A673 (cell line): ENCODE results near the gene SDCCAG8. TPM values are rescaled to one million over a fixed set of nuclear protein-coding genes. Genes with fewer than 3 reads are reported as not detected.

Experiments
- BruUV-seq: library from RNA; stranded (reverse); fragments of 400-500 nt; replicated peaks from 2 replicates; lab custom pipeline; 2021; lab: Mats Ljungman, UMichigan
- CTCF ChIA-PET: fragments of 300-600 bp; sonication (Branson Sonifier 250); formaldehyde crosslinking; loops from one replicate; lab custom pipeline; 2022; ENCODE audit warnings: antibody characterized with exemption; lab: Charles Lee
- POLR2A ChIA-PET: fragments of 300-600 bp; sonication (Branson Sonifier 250); formaldehyde crosslinking; loops from one replicate; lab custom pipeline; 2022; ENCODE audit warnings: antibody characterized with exemption; ENCODE audit not compliant: low non-redundant PET; lab: Charles Lee
- DNase-seq: peaks from one replicate; pipeline ENCODE4 v3.0.0-alpha.2; 2015; ENCODE audit warnings: low spot score
- H3K27ac ChIP-seq: fragments of 200-600 bp; sonication (generic); 2 replicates; pipeline ENCODE4 v1.5.1; 2016; ENCODE audit warnings: mixed run types, low read depth, mild to moderate bottlenecking, mixed read lengths, antibody characterized with exemption, low read length; ENCODE audit not compliant: poor library complexity, severe bottlenecking
- H3K27me3 ChIP-seq: fragments of 200-600 bp; sonication (generic); replicated peaks from 2 replicates; pipeline ENCODE4 v1.6.1; 2017; ENCODE audit warnings: mixed run types, low read depth, mild to moderate bottlenecking, mixed read lengths, antibody characterized with exemption, low read length; ENCODE audit not compliant: insufficient read depth, poor library complexity
- H3K36me3 ChIP-seq: fragments of 200-600 bp; sonication (generic); 2 replicates; pipeline ENCODE4 v1.6.1; 2016; ENCODE audit warnings: mixed run types, mild to moderate bottlenecking, mixed read lengths, antibody characterized with exemption, low read length; ENCODE audit not compliant: insufficient read depth, poor library complexity, severe bottlenecking
- H3K4me1 ChIP-seq: fragments of 200-600 bp; sonication (generic); 2 replicates; pipeline ENCODE4 v1.6.1; 2017; ENCODE audit warnings: mixed run types, mild to moderate bottlenecking, mixed read lengths, antibody characterized with exemption, low read length; ENCODE audit not compliant: insufficient read depth, poor library complexity, severe bottlenecking
- H3K4me3 ChIP-seq: fragments of 200-600 bp; sonication (generic); 2 replicates; pipeline ENCODE4 v1.5.1; 2016; ENCODE audit warnings: low read depth, mixed run types, mild to moderate bottlenecking, mixed read lengths, low read length; ENCODE audit not compliant: poor library complexity, severe bottlenecking
- H3K9me3 ChIP-seq: fragments of 200-600 bp; sonication (generic); 2 replicates; pipeline ENCODE4 v1.6.1; 2016; ENCODE audit warnings: mixed run types, low read depth, mild to moderate bottlenecking, mixed read lengths, antibody characterized with exemption, low read length; ENCODE audit not compliant: poor library complexity, severe bottlenecking
- CTCF ChIP-seq: fragments of 300-800, 200-600 bp; sonication (generic); conservative IDR thresholded peaks from 2 replicates; pipeline ENCODE4 v1.5.1; 2017; ENCODE audit warnings: low read depth, mild to moderate bottlenecking, antibody characterized with exemption, low read length, moderate library complexity, mixed read lengths
- EZH2 ChIP-seq: fragments of 200-600 bp; sonication (generic); IDR thresholded peaks from 2 replicates; pipeline ENCODE4 v1.6.1; 2017; ENCODE audit warnings: borderline replicate concordance, low read depth, mild to moderate bottlenecking, mixed read lengths, antibody characterized with exemption, low read length; ENCODE audit not compliant: poor library complexity, severe bottlenecking
- intact Hi-C: fragments of 100-400 bp; cut with micrococcal nuclease; formaldehyde crosslinking; loops from one replicate; pipeline ENCODE4 v1.10.0; 2022; ENCODE audit not compliant: unreplicated experiment
- total RNA-seq: library from RNA; stranded (reverse); gene quantifications from 2 replicates; pipeline ENCODE4 v1.2.3, GENCODE V29; 2021

The SDCCAG8 gene
- total RNA-seq, 1 experiment from 2014 or later = 9.1 TPM

- intact Hi-C loops = no loop called here
- no peak for DNase-seq
- H3K27me3 ChIP-seq = no peaks in the 10 kb centered on the region
- ChIA-PET CTCF (no interaction called here), POLR2A (no interaction called here)
- no peak overlapping the region for H3K4me3 ChIP-seq
- H3K9me3 ChIP-seq = no peaks in the 10 kb centered on the region
- no peaks in the 10 kb centered on the region for H3K4me1 ChIP-seq
- no peaks in the 10 kb centered on the region for H3K36me3 ChIP-seq
- no TSS peak for BruUV-seq
- H3K27ac ChIP-seq = no peak overlapping the region
- TF ChIP-seq EZH2 = no peak
- no peak for TF ChIP-seq CTCF
Measured at GRCh38 chr1:243374412-243374811, 118.6 kb downstream of the SDCCAG8 start.

DNA sequence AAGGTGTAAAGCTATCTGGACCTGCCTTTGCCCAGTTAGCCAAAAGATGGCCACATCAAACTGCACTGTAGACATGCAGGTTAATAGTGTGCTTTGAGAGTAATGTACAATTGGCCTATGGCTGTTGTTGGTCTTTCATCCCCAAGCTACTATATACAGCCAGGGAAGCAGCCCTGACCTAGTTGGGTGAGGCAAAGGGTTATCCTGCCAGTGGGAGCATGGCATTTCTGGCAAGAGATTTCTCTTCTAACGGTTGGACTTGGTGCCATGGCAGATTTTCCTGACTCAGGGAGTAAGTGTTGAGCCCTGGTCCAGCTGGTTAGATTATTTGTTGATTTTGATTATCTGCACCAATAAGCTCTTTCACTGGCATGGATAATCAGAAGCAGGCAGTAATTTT lies 119.8 kb downstream of the SDCCAG8 start:
- no peaks in the 10 kb centered on the region for H3K27me3 ChIP-seq
- no peaks in the 10 kb centered on the region for H3K9me3 ChIP-seq
- TF ChIP-seq CTCF = no peak
- TF ChIP-seq EZH2 = no peak
- no peaks in the 10 kb centered on the region for H3K36me3 ChIP-seq
- BruUV-seq = no TSS peak
- CTCF ChIA-PET = no interaction called here
- H3K4me3 ChIP-seq = no peak overlapping the region
- DNase-seq = no peak
- POLR2A ChIA-PET = no interaction called here
- intact Hi-C loops = no loop called here
- no peak overlapping the region for H3K27ac ChIP-seq
- no peaks in the 10 kb centered on the region for H3K4me1 ChIP-seq

GRCh38 chr1:243378669-243379068 lies 122.8 kb downstream of the SDCCAG8 start:
- H3K9me3 ChIP-seq = no peaks in the 10 kb centered on the region
- BruUV-seq = no TSS peak
- TF ChIP-seq CTCF = no peak
- TF ChIP-seq EZH2 = no peak
- H3K4me1 ChIP-seq = no peaks in the 10 kb centered on the region
- H3K27me3 ChIP-seq = no peaks in the 10 kb centered on the region
- H3K4me3 ChIP-seq = no peak overlapping the region
- DNase-seq = no peak
- POLR2A ChIA-PET = no interaction called here
- intact Hi-C loops = no loop called here
- CTCF ChIA-PET = no interaction called here
- no peaks in the 10 kb centered on the region for H3K36me3 ChIP-seq
- no peak overlapping the region for H3K27ac ChIP-seq
